HS-27A (cell line): Measurements from ENCODE around the gene HDAC4.

Source experiments
- DNase-seq: peaks from one replicate; pipeline ENCODE4 v3.0.0-alpha.2; 2012; ENCODE audit warnings: low read depth, missing footprints

HDAC4 gene

DNA sequence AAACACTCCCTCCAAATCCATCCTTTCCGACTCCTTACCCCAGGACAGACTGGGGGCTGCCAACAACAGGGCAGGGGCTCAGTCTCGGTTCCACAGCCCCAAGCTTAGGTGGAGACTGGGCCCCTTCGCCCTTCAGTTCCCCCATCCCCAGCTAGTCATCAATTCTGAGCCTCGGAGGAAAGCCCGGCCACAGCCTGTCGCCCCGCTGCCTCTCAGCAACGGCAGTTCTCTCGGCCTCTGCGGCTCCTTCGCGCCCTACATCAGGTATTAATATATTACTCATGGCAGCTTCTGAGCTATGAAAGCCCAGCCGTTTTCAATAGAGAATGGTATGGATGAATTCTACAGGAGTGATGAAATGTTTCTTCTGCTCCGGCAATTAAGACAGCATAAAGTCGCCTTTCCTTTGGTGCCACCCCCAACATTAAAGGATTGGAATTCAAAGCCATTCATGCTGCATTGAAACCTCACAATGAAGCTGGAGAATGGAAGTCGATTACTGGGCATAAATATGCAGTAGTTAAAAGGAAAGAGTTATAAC, 2.8 kb downstream of the HDAC4 start:
- DNase-seq = no peak

DNA sequence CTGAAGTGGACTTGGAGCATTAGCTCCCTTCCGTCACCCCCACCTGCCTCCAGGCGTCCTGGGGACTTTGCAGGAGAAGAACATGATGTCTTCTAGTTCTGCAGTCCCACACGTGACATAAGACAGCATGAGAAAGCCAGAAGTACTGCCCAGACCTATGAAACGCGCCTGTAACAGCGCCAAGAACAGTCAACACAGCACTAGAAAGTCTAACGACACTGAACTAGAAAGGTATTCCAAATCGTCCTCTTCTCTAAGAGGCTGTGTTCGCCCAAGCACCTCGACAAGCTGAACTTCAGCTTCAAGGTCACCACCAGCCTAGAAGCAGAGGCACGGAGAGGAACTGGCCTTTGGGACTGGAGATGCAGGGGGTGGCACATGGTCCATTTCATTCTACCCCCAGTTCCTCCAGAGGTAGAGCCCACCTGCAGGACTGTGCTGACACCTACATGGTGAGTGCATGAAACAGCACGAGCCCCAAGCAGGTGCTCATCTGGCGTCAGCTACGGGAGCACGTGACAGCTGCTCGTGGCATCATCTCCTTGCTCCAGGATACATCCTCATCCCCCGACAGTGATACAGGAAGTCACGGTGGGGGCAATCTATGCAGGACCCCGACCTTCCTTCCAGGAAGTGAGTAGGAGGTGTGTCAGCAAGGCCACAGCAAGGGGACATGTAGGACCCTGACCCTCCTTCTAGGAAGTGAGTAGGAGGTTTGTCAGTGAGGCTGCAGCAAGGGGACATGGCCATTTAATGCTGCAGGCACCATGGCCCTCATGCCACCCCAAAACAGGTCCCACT, 3.7 kb downstream of the HDAC4 start:
- no peak for DNase-seq

DNA sequence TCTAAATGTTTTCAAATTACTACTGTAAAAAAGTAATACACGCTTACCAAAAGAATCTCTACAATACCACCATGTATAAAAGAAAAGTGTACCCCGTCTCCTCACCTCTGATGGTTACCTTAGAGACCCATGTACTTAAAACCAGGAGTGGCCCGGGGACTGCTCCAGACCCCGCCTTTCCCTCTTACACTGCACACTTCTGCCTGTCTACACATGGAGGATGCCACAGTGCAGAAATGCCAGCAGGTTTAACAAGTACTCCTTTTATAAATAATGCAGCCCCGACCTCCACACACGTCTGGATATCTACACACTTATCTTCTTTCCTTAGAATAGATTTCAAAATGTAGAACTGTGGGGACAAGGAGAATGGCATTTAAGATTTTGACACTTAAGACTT, 5.3 kb downstream of the HDAC4 start:
- no peak for DNase-seq

DNA sequence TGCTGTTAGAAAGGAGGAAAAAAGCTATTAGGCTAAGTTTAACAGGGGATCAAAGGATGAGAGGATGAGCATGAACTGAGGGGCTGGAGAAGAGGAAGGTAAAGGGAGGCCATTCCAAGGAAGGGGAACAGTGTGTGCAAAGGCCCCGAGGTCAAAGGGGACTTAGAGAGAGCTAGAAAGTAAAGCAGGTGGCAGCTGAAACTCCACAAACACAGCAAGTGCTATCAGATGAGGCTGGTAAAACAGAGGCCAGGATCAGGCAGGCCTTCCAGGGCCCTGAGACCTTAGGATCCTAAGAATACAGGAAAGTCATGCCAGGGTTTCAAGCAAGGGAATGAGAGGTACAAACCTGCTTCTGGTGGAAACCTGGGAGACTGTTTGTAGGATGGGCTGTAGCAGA, 5.8 kb downstream of the HDAC4 start:
- DNase-seq = no peak

DNA sequence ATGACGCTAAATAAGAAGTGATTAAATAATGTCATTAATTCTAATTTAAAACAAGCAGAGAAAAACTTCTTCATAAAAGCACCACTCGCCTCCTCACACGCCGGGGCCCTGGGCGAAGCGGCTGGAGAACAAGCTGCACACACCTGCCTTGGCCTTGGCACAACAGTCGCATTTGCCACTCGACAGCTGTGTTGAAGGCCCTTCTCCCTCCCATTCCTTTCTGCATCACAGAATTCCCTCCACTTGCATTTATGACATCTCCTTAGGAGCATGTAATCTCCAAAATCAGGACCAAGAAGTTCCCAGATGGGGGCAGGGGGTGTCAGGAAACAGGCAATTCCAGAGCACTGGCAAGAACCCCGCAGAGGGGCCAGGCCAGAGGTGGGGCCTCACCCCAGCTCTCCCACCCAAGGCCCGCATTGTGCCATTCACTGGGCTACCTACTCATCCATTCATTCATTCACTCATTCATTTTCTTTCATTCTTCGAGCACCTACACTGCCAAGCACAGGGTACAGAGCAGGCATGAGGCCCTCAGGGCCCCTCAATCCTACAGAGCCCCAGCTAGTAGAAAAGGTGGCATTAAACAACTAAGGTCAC, 6.4 kb downstream of the HDAC4 start:
- no peak for DNase-seq

DNA sequence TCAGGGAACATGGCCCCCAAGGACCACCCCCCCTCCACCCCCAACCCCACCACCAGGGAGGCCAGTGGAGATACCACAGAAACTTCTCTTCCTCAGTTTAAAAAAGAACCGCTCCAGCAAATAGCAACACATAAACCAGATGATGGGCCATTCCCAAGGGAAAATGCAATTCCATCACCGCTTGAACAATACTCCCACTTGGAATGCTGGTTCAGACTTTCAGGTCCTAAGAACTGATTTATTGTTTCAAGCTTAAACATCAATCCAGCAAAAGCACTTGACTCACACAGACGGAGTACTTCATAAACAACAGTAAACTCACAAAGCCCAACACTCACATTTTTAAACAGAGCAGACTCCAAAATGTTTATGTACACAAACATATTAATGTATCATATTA, 6.9 kb downstream of the HDAC4 start:
- DNase-seq = no peak

DNA sequence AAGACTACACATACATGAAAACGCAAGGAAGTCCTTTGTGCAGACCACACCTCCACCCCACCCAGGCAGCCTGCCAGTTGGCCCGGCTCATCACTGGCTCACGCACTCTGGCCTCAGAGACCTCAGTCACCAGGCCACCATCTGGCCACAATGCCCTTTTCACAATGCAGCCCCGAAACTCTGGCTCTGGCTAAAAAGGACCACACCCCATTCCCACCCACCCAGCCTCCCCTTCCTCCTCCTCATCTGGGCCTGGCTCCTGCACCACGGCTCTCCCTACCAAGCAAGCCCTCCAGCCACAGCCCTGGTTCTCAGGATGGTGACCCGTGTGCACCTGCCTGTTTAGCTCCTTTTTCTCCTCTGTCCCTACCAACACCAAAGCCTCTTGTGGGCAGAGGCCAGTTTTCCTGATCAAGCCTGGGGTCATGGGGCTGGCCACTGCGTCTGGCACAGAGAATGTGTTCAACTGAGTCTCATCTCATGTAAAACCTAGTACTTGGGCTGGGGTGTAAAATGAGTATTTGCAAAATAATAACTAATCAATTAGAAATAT, 7.4 kb downstream of the HDAC4 start:
- DNase-seq = no peak

DNA sequence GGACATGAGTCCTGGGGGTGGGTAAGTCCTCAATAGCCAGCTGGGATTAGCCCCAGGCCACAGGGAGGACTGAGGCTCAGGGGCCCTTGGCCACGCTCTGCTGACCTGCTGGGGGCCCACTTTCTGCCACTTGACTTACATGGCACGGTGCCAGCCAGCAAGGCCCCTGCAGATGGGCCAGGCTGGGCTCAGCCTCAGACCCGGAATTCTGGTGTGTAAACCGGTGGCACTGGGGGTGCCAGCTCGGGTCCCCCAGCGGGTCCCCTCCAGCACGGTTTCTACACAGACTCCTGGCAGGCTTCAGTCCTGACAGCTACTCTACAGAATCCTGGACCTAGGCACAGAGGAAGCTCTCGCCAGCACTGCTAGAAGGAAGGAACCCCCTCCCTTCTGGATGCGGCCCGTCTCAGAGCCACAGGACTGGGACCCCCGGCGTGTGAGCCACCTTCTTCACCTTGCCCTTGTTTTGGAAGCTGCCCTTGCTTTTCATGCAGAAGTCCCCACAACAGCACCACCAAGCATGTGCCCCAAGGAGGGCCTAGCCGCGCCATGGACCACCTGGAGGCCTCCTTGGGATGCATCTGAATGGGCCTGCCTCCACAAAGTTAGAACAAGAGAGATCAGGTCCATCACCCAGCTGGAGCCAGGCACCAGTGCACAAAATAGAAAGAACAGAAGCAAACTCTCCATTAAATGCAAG, 8.0 kb downstream of the HDAC4 start:
- no peak for DNase-seq

DNA sequence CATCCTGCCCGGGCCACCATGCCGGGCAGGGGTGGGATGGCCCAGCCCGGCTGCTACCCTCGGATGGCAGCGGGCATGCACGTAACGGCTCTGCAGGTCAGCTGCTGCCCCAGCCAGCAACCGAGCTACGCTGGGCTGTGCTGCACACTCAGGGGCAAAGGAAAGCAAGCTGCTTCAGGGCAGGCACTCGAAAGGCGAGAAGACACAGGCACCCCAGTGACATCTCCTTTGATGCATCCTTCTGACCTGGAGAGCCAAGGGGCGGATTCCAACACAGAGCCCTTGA, 8.8 kb downstream of the HDAC4 start:
- no peak for DNase-seq

DNA sequence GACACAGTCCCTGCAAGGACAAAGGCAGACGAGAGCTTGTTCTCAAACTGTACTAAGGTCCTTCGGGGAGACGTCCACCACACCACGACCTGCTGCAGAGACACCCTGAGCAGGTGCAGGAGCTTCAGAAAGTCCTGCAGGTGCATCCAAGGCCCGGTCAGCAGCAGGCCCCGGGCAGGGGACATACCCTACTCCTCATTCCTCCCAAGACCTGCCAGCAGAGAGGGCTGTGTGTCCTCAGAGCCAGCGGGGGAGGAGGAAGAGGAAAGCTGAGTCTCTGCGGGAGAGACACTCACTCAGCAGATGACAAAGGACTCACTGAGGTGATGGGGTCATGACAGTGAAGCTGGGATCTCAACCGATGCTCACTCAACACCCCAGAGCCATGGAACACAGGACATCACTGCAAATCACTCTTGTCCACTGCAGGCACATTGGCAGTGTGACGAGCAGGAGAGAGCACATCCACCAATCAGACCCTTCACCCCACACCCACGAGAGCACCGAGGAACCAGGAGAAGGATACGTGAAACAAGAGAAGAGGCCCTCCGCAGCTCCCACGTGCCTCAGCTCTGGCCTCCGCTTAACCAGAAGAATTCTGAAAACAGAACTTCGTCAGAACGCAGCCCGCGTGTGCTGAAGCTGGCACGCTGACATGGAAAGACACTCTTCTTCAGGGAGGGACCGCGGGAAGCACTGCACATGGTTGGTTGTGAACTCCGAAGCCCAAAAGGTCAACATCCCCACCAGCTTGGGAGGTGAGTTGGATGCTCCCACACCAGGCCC, 9.3 kb downstream of the HDAC4 start:
- DNase-seq = no peak

DNA sequence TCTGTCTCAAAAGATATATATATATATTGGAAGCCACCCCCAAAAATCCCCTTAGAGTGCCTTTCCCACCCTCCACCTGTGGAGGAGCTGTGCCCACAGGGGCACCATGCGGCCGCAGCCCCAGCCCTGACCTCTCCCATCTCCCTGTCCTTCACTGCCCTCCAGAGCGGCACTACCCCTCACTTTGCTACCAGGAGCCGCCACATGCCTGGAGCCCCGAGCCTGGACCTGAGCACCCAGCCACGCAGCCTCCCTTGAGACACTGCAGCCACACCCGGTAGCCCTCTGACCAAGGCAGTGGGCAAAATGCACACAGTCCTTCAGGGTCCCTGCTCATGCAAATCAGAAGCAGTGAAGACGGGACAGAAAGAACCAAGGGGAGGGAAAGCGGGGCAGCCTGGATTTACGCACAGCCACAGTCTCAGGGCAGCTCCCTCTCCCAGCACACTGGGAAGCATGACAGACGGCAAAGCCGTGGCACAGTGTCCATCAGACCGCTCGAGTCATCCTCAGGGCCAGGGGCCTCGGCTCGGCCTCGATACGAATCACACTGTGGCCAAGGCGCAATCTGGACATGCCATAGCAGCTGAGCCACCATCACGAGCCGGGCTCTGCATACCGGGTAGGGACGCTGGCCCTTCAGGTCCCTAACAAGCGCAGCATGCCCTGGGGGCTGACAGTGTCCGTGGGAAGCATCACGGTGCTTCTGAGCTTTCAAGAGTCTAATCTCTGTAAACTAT, 10.1 kb downstream of the HDAC4 start:
- DNase-seq = no peak

DNA sequence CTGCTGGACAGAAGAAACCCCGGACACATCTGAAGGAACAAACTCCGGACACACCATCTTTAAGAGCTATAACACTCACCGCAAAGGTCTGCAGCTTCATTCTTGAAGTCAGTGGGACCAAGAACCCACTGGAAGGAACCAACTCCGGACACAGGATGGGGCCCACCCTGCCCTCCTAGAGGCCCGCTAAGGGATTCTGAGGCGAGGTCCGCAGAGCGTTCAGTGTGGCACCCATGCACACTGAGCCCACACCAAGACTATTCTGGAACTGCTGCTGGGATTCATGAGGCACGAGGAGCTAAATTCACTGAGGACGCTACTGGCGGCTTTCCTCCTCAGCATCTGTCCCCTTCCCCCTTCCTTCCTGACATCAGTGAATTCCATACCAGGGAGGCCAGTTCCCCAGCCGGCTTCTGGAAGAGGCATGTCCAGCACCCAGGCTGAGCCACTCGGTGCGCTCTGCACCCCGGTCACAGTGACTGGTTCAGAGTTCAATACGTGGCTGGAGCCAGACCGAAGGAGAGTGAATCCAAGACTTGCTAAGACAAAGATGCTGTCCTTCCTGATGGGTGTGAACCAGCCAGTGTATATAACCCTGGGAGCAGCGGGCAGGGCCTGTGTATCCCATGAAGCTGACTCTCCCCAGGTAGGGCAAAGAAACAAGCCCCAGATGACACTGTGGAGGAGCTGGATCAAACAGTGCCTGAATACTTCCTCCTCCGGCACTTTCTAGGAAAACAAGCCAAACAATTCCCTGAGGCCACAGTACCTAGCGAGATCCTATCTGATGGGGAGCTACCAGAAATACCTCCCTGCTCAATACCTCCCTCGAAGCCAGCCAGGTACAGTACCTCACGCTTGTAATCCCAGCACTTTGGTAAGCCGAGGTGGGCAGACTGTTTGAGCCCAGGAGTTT, 11.1 kb downstream of the HDAC4 start:
- no peak for DNase-seq

DNA sequence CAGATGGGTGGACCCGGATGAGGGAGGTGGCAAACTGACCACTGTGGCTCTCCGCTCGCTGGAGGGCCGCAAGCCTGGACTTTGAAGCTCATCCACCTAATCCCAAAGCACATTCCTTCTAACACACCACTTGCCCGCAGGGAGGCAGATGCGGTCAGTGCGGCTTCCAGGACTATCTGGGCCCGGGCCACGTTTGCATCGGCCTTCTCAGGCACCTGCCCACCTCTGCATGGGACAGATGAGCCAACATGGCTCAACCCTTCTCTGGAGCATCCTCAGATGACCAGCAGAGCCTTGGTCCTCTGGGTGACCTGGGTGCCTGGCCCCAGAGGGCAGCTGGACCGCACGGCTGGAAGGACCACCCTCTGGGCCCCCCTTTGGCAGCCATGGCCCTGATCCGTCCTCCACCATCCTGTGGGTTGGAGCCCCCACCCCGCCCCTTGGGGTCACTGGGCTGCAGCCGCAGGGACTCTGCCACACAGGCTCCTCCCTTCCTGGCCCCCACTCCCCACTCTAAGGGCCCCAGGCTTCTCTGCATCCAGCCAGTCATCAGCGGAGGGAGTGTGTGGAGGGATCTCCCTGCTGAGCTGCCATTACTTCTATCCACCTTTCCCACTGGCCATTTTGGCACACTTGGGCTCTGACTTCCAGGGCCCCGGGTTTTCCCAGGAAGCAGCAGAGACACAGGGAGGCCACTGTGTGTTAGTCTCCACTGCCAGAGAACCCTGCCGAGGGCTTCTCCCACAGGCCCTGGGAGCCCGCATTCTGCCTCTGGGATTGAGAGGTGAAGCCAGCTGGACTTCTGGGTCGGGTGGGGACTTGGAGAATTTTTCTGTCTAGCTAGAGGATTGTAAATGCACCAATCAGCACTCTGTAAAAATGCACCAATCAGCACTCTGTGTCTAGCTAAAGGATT, 12.3 kb downstream of the HDAC4 start:
- DNase-seq = no peak

DNA sequence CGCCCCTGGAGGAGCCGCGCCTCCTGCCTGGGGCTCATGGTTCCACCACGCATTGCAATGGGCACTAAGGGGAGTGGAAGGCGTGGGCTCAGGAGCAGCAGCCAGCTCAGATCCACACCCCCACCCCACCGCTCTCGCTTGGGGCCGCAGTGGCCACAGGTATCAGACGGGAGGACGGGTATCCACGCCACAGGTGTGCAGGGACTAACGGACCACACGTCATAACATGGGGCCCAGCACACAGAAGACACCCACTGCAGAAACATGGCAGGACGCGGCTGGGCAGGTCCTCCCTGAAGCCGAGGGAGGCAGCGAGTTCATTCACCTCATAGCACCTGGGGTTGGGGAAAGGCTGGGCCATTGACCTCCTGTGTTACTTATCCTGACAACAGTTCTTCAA, 13.0 kb downstream of the HDAC4 start:
- no peak for DNase-seq

DNA sequence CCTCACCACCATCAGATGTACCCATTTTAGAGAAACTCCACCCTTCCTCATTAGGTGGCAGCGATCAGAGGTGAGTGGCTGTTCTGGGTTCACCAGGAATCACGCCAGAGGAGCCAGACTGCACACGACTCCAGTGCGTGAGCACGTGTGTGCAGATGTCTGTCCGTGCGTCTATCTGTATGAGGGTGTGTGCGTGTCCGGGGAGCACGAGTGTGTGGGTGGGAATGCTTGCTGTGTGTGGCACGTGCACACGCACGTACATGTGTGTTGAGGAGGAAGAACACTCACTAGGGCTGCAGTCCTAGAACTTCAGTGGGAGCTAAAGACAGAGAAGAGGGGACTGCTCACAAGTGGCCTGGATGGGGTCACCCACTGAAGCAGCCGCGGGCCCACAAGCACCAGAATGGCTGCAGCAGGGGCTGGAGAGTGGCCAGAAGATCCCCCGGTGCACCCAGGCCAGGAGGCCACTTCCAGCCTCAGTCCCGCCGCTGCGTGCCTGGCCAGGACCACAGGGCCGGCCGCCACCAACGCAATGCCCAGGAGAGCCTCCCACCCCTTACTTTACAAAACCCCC, 13.9 kb downstream of the HDAC4 start:
- DNase-seq = no peak

DNA sequence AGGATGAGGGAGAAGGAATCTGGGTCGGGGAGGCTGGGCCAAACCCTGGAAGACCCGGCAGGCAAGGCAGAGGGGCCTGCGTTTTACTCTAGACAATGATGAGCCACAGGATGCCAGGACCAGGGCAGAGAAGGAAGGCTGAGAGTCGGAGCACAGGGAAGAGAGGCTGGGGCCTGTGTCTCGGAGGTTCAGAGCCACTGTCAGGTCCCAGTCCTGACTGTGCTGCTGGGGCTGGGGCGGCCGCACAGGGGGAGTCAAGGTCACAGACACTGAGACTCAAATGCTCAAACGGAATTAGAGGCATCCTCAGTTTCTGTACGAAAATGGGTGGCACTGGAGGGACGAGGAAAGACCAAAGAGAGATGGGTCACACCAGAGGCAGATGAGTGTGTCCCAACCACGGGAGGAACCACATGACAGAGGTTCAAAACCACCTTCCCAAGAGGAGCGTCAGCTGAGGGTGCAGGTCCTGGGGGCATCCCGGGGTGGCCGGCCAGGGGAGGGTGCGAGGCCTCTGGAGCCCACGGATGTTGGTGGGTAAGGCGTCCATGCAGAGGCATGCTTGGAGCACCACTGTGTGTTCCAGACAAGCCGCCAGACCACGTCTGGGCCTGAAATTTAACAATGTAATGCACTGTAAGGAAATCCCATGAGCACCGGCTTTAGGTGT, 14.7 kb downstream of the HDAC4 start:
- no peak for DNase-seq

DNA sequence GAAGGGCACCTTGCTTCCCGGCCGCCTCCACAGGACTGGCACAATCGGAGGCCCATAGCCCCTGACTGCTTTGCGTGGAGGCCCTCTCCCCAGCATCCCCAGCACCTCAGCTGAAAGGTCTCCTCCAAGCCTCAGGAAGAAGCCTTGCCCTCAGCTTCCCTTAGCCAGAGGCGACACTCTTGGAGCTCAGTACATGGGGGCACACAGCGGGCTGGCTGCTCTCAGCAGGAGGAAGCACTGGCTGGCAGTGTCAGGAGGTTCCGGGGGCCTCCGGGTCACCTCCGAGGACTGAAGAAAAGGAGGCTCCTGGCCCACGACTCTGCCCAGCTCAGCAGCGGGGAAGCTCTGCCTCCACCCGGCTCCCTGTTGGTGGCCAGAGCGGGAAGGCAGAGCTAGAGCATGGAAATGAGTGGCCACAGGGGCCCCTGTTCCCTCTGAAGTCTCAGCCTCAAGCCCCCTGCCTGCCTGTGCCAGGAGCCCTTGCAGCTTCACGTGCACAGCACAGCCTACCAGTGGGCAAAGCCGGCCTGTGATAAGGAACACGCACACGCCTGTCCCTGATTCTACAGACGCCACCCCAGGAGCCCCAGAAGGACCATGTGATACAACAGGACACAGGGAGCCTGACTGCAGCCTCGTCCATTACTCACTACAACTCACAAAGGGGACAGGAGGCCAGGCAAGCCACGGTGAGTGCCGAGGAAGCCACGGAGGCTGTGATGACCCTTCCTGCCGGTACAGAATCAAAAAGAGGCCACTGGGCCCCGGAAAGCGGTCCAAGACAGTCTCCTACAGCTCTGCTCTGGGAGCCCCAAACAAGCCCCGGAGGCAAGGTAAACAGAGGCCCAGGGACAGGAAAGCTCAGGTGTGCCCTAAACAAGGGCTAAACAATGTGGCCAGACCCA, 15.5 kb downstream of the HDAC4 start:
- no peak for DNase-seq
